ENCODE results near the gene FAM120B.

The FAM120B gene

GRCh38 chr6:170289951-170290295, 16.6 kb upstream of the FAM120B start:
- H3K27me3 ChIP-seq (ENCODE audit: insufficient read depth, poor library complexity, severe bottlenecking), result peaks cover 84% of the 10 kb centered on the region
- no peak overlapping the region for H3K27ac ChIP-seq (replicated peaks)
- DNase-seq (ENCODE audit: low read depth in 1 of 2, low spot score in 1 of 2), result no peak
- peak overlapping the region; percentile 37 for H3K4me3 ChIP-seq (replicated peaks; ENCODE audit: insufficient read depth, low read length)
- TF ChIP-seq REST (IDR thresholded peaks at IDR 0.05; ENCODE audit: insufficient replicate concordance, low read depth) (no peak), CTCF (IDR thresholded peaks at IDR 0.05; ENCODE audit: insufficient read depth, low read length) (no peak), SPI1 (IDR thresholded peaks at IDR 0.05; ENCODE audit: borderline replicate concordance, low read depth) (no peak), POLR2AphosphoS5 (IDR thresholded peaks at IDR 0.05; ENCODE audit: low read depth) (no peak), GABPA (IDR thresholded peaks at IDR 0.05; ENCODE audit: low read depth) (no peak)

- H3K4me3 ChIP-seq (replicated peaks; ENCODE audit: insufficient read depth, low read length), result peak within 1 kb of the TSS; percentile 37
- peak in 1 of 2 experiments; percentile 12 for DNase-seq (ENCODE audit: low read depth in 1 of 2, low spot score in 1 of 2)
- TF ChIP-seq CTCF (IDR thresholded peaks at IDR 0.05; ENCODE audit: insufficient read depth, low read length), result no peak
- TF ChIP-seq REST (IDR thresholded peaks at IDR 0.05; ENCODE audit: insufficient replicate concordance, low read depth), result no peak
- TF ChIP-seq SPI1 (IDR thresholded peaks at IDR 0.05; ENCODE audit: borderline replicate concordance, low read depth), result no peak
- no peak for TF ChIP-seq GABPA (IDR thresholded peaks at IDR 0.05; ENCODE audit: low read depth)
- TF ChIP-seq POLR2AphosphoS5 (IDR thresholded peaks at IDR 0.05; ENCODE audit: low read depth), result no peak
- H3K27me3 ChIP-seq (ENCODE audit: insufficient read depth, poor library complexity, severe bottlenecking), result peaks cover 87% of the 10 kb centered on the region
- no peak within 1 kb of the TSS for H3K27ac ChIP-seq (replicated peaks)
Observed at GRCh38 chr6:170290296-170291128, 16.0 kb upstream of the FAM120B start, which contains the start of gene DLL1. Gene DLL1 (minus strand): TSS chr6:170291078. CDS start chr6:170290139, 939 bp downstream.

GRCh38 chr6:170291271-170292110, 15.1 kb upstream of the FAM120B start:
- TF ChIP-seq CTCF (IDR thresholded peaks at IDR 0.05; ENCODE audit: insufficient read depth, low read length) (no peak), POLR2AphosphoS5 (IDR thresholded peaks at IDR 0.05; ENCODE audit: low read depth) (no peak), SPI1 (IDR thresholded peaks at IDR 0.05; ENCODE audit: borderline replicate concordance, low read depth) (no peak), REST (IDR thresholded peaks at IDR 0.05; ENCODE audit: insufficient replicate concordance, low read depth) (no peak)
- Histone ChIP-seq H3K27ac (replicated peaks) (no peak overlapping the region), H3K27me3 (ENCODE audit: insufficient read depth, poor library complexity, severe bottlenecking) (peaks cover 86% of the 10 kb centered on the region), H3K4me3 (replicated peaks; ENCODE audit: insufficient read depth, low read length) (no peak overlapping the region)
- DNase-seq (ENCODE audit: low read depth in 1 of 2, low spot score in 1 of 2), result no peak

All from HL-60 (cell line).